A673 (cell line): Measurements from ENCODE around the gene APOL6. TPM values are rescaled to one million over a fixed set of nuclear protein-coding genes. Genes with fewer than 3 reads are reported as not detected.
"Not testable (repeated sequence)": the region's sequence is repeated elsewhere in the genome, so short reads cannot be mapped to it uniquely, and the experiment has no call there.

Experiments
- BruUV-seq: library from RNA; stranded (reverse); fragments of 400-500 nt; replicated peaks from 2 replicates; lab custom pipeline; 2021; lab: Mats Ljungman, UMichigan
- CTCF ChIA-PET: fragments of 300-600 bp; sonication (Branson Sonifier 250); formaldehyde crosslinking; loops from one replicate; lab custom pipeline; 2022; ENCODE audit warnings: antibody characterized with exemption; lab: Charles Lee
- POLR2A ChIA-PET: fragments of 300-600 bp; sonication (Branson Sonifier 250); formaldehyde crosslinking; loops from one replicate; lab custom pipeline; 2022; ENCODE audit warnings: antibody characterized with exemption; ENCODE audit not compliant: low non-redundant PET; lab: Charles Lee
- DNase-seq: peaks from one replicate; pipeline ENCODE4 v3.0.0-alpha.2; 2015; ENCODE audit warnings: low spot score
- H3K27ac ChIP-seq: fragments of 200-600 bp; sonication (generic); 2 replicates; pipeline ENCODE4 v1.5.1; 2016; ENCODE audit warnings: mixed run types, low read depth, mild to moderate bottlenecking, mixed read lengths, antibody characterized with exemption, low read length; ENCODE audit not compliant: poor library complexity, severe bottlenecking
- H3K27me3 ChIP-seq: fragments of 200-600 bp; sonication (generic); replicated peaks from 2 replicates; pipeline ENCODE4 v1.6.1; 2017; ENCODE audit warnings: mixed run types, low read depth, mild to moderate bottlenecking, mixed read lengths, antibody characterized with exemption, low read length; ENCODE audit not compliant: insufficient read depth, poor library complexity
- H3K36me3 ChIP-seq: fragments of 200-600 bp; sonication (generic); 2 replicates; pipeline ENCODE4 v1.6.1; 2016; ENCODE audit warnings: mixed run types, mild to moderate bottlenecking, mixed read lengths, antibody characterized with exemption, low read length; ENCODE audit not compliant: insufficient read depth, poor library complexity, severe bottlenecking
- H3K4me1 ChIP-seq: fragments of 200-600 bp; sonication (generic); 2 replicates; pipeline ENCODE4 v1.6.1; 2017; ENCODE audit warnings: mixed run types, mild to moderate bottlenecking, mixed read lengths, antibody characterized with exemption, low read length; ENCODE audit not compliant: insufficient read depth, poor library complexity, severe bottlenecking
- H3K4me3 ChIP-seq: fragments of 200-600 bp; sonication (generic); 2 replicates; pipeline ENCODE4 v1.5.1; 2016; ENCODE audit warnings: low read depth, mixed run types, mild to moderate bottlenecking, mixed read lengths, low read length; ENCODE audit not compliant: poor library complexity, severe bottlenecking
- H3K9me3 ChIP-seq: fragments of 200-600 bp; sonication (generic); 2 replicates; pipeline ENCODE4 v1.6.1; 2016; ENCODE audit warnings: mixed run types, low read depth, mild to moderate bottlenecking, mixed read lengths, antibody characterized with exemption, low read length; ENCODE audit not compliant: poor library complexity, severe bottlenecking
- CTCF ChIP-seq: fragments of 300-800, 200-600 bp; sonication (generic); conservative IDR thresholded peaks from 2 replicates; pipeline ENCODE4 v1.5.1; 2017; ENCODE audit warnings: low read depth, mild to moderate bottlenecking, antibody characterized with exemption, low read length, moderate library complexity, mixed read lengths
- EZH2 ChIP-seq: fragments of 200-600 bp; sonication (generic); IDR thresholded peaks from 2 replicates; pipeline ENCODE4 v1.6.1; 2017; ENCODE audit warnings: borderline replicate concordance, low read depth, mild to moderate bottlenecking, mixed read lengths, antibody characterized with exemption, low read length; ENCODE audit not compliant: poor library complexity, severe bottlenecking
- intact Hi-C: fragments of 100-400 bp; cut with micrococcal nuclease; formaldehyde crosslinking; loops from one replicate; pipeline ENCODE4 v1.10.0; 2022; ENCODE audit not compliant: unreplicated experiment
- total RNA-seq: library from RNA; stranded (reverse); gene quantifications from 2 replicates; pipeline ENCODE4 v1.2.3, GENCODE V29; 2021

Gene APOL6
- total RNA-seq, 1 experiment from 2014 or later: 6.3 TPM

GRCh38 chr22:35663371-35663770 lies 15.1 kb downstream of the APOL6 start:
- DNase-seq: no peak
- no TSS peak for BruUV-seq
- peaks cover 15% of the 10 kb centered on the region for H3K36me3 ChIP-seq
- H3K27ac ChIP-seq: no peak overlapping the region
- H3K9me3 ChIP-seq: peaks cover 34% of the 10 kb centered on the region
- ChIA-PET POLR2A (interaction anchor here (0.8 kb wide), 2 partner anchors 25 to 33 kb away, joined by 3 to 5 read pairs; no protein-coding TSS in a partner anchor), CTCF (no interaction called here)
- peaks cover 18% of the 10 kb centered on the region for H3K4me1 ChIP-seq
- TF ChIP-seq EZH2: no peak
- TF ChIP-seq CTCF: no peak
- H3K4me3 ChIP-seq: no peak overlapping the region
- intact Hi-C loops: no loop called here
- H3K27me3 ChIP-seq: no peaks in the 10 kb centered on the region

GRCh38 chr22:35664955-35665587 lies 16.8 kb downstream of the APOL6 start:
- H3K36me3 ChIP-seq: peaks cover 2% of the 10 kb centered on the region
- H3K4me1 ChIP-seq: peaks cover 16% of the 10 kb centered on the region
- H3K9me3 ChIP-seq: peaks cover 31% of the 10 kb centered on the region
- DNase-seq: no peak
- intact Hi-C loops: no loop called here
- POLR2A ChIA-PET: no interaction called here
- CTCF ChIA-PET: no interaction called here
- H3K4me3 ChIP-seq: no peak overlapping the region
- no TSS peak for BruUV-seq
- H3K27ac ChIP-seq: no peak overlapping the region
- H3K27me3 ChIP-seq: no peaks in the 10 kb centered on the region
- TF ChIP-seq EZH2 (no peak), CTCF (no peak)

DNA sequence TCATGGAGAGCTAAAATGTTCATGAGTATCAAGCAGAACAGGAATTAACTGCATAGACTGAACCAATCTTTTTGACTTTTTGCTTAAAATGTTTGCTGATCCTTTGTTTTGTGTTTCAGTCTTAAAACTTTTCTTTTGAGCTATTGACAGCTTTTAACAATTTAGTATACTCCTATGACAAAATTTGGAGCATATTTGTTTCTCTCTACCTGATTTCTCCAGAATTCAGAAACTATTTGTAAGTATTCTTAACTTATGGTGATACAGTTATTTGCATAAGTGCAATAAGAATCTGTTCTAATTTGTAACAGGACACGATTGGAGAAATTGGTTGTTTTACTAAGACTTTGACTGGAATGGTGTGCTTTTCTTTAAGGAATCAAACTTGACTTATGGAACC lies 18.5 kb downstream of the APOL6 start:
- H3K27me3 ChIP-seq, H3K27ac ChIP-seq, H3K4me3 ChIP-seq, DNase-seq, BruUV-seq, H3K36me3 ChIP-seq, H3K4me1 ChIP-seq, CTCF ChIA-PET, POLR2A ChIA-PET: not testable (repeated sequence)
- peaks cover 30% of the 10 kb centered on the region for H3K9me3 ChIP-seq
- intact Hi-C loops: loop anchor here (2.0 kb wide), 1 partner anchor 44 kb away; no protein-coding TSS in a partner anchor

GRCh38 chr22:35674335-35674734 lies 26.1 kb downstream of the APOL6 start:
- intact Hi-C loops: no loop called here

More at GRCh38 chr22:35674335-35674734, 26.1 kb downstream of the APOL6 start:
- Histone ChIP-seq H3K36me3 (no peaks in the 10 kb centered on the region), H3K9me3 (peaks cover 8% of the 10 kb centered on the region), H3K4me3 (no peak overlapping the region), H3K4me1 (no peaks in the 10 kb centered on the region), H3K27me3 (no peaks in the 10 kb centered on the region), H3K27ac (no peak overlapping the region)
- no TSS peak for BruUV-seq
- TF ChIP-seq EZH2 (no peak), CTCF (no peak)
- DNase-seq: no peak
- ChIA-PET POLR2A (no interaction called here), CTCF (no interaction called here)
